Spleen (tissue), 11 donors: Measurements from ENCODE around the gene CD58. TPM values are rescaled to one million over a fixed set of nuclear protein-coding genes. Genes with fewer than 3 reads are reported as not detected.

Experiments used
- DNase-seq: peaks from one replicate; pipeline ENCODE4 v3.0.0-alpha.2; 2020
- H3K27ac ChIP-seq, 8 donors: fragments of 200-600 bp; sonication (generic) in 7 of 8; 1 replicate in 4 of 8; 2 replicates in 4 of 8; pipeline versions ENCODE4 v1.5.0 to v1.8.0; 2016 to 2021; ENCODE audit warnings: inconsistent platforms in 4 of 8, mild to moderate bottlenecking in 4 of 8, moderate library complexity in 1 of 8
- H3K27me3 ChIP-seq, 7 donors: fragments of 200-600 bp; sonication (generic) in 6 of 7; replicated peaks in 1 of 7; 1 replicate in 4 of 7; 2 replicates in 3 of 7; pipeline versions ENCODE4 v1.5.0 to v1.8.0; 2016 to 2021; ENCODE audit warnings: inconsistent platforms in 3 of 7, mild to moderate bottlenecking in 1 of 7
- H3K36me3 ChIP-seq, 6 donors: fragments of 200-600 bp; sonication (generic) in 5 of 6; 1 replicate in 4 of 6; 2 replicates in 2 of 6; pipeline versions ENCODE4 v1.5.0 to v1.8.0; 2016 to 2021; ENCODE audit warnings: inconsistent platforms in 2 of 6
- H3K4me1 ChIP-seq, 6 donors: fragments of 200-600 bp; sonication (generic) in 5 of 6; 1 replicate in 3 of 6; 2 replicates in 3 of 6; pipeline versions ENCODE4 v1.5.0 to v1.8.0; 2016 to 2021; ENCODE audit warnings: inconsistent platforms in 3 of 6
- H3K4me3 ChIP-seq, 8 donors: fragments of 200-600 bp; sonication (generic) in 7 of 8; 1 replicate in 4 of 8; 2 replicates in 4 of 8; pipeline versions ENCODE4 v1.5.0 to v1.8.0; 2016 to 2021; ENCODE audit warnings: inconsistent platforms in 4 of 8, mild to moderate bottlenecking in 4 of 8, moderate library complexity in 2 of 8
- H3K9me3 ChIP-seq, 8 donors: fragments of 200-600 bp; sonication (generic) in 7 of 8; 1 replicate in 4 of 8; 2 replicates in 4 of 8; pipeline versions ENCODE4 v1.5.0 to v1.8.0; 2016 to 2021; ENCODE audit warnings: inconsistent platforms in 4 of 8
- CTCF ChIP-seq, 11 experiments: fragments of 200-600 bp in 7 of 11; fragments of 450-650 bp in 4 of 11; sonication (generic) in 4 of 11; IDR thresholded peaks in 8 of 11; conservative IDR thresholded peaks in 3 of 11; 1 replicate in 7 of 11; 2 replicates in 4 of 11; pipeline versions ENCODE4 v1.4.0 to v1.8.0; 2016 to 2021; ENCODE audit warnings: antibody characterized with exemption in 11 of 11, inconsistent platforms in 4 of 11, mild to moderate bottlenecking in 1 of 11
- POLR2A ChIP-seq, 3 donors: fragments of 450-650 bp; IDR thresholded peaks; one replicate each; pipeline ENCODE4 v1.5.1; 2017; ENCODE audit warnings: antibody characterized with exemption in 3 of 3, mild to moderate bottlenecking in 1 of 3
- POLR2AphosphoS5 ChIP-seq, 3 donors: sonication (generic); formaldehyde crosslinking; IDR thresholded peaks; one replicate each; pipeline ENCODE4 v1.5.1; 2017; ENCODE audit warnings: antibody characterized with exemption in 3 of 3
- WGBS, 5 donors: extraction: QIAGEN DNeasy Blood & Tissue Kit in 3 of 5; methylation state at CpG; one replicate each; pipeline versions ENCODE4 v1.1.5 to v1.1.7; 2013 to 2018; 5-methylcytosine and 5-hydroxymethylcytosine counted together
- intact Hi-C: fragments of 100-400 bp; cut with DNase I; formaldehyde crosslinking; loops from one replicate; pipeline ENCODE4 v1.15.0; 2023; ENCODE audit warnings: low total_unique reads
- polyA plus RNA-seq, 3 donors: library from polyadenylated mRNA; stranded (reverse); fragments of 200-250 nt; gene quantifications; one replicate each; pipeline ENCODE4 v1.2.1, GENCODE V29; 2013
- total RNA-seq, 7 donors: library from RNA; depleted of rRNA in 3 of 7; stranded (reverse); fragments of >200 nt in 3 of 7; fragmentation: NEBNext Ultra II Directional in 4 of 7; extraction: Animal tissue kit (Norgen Biotek cat#: 25700) in 4 of 7; gene quantifications; one replicate each; pipeline versions ENCODE4 v1.1.0 to v1.2.1, GENCODE V29; 2016 to 2021
- donor health status: healthy with polysubstance abuse.
- donor health status: DM: no; HTN: no; CAD: no; lungs with moderate emphysema.
- donor health status: DM: no; HTN: no; CAD: no.
- donor health status: Bipolar disorder and iron deficiency.
- donor health status: healthy.
- donor health status: DM: no; HTN: no; CAD: no.
- donor health status: DM: yes; HTN: yes; CAD: no.

The CD58 gene
- total and polyA plus RNA-seq, 10 donors, result 9.7 to 52.1 (median 30.0) TPM

GRCh38 chr1:116532671-116533428 is 38.0 kb downstream of the CD58 start:
- no peak for DNase-seq
- Histone ChIP-seq H3K9me3 (no peaks in the 10 kb centered on the region), H3K4me1 (peaks cover 0 to 22% (median 6%) of the 10 kb centered on the region in 6 donors), H3K36me3 (peaks cover 0 to 66% (median 30%) of the 10 kb centered on the region in 6 donors), H3K27me3 (no peaks in the 10 kb centered on the region), H3K4me3 (peak overlapping the region in 1 of 8 donors; percentile 47), H3K27ac (peak overlapping the region in 7 of 8 donors; percentile 26 to 78 (median 67))
- WGBS, 5 donors, result 86 to 91% (median 90%) methylated on average over 23 of the region's 23 CpGs
- intact Hi-C loops, result no loop called here
- TF ChIP-seq POLR2AphosphoS5 (IDR thresholded peaks at IDR 0.05), result peak in 2 of 3 donors; percentile 29 to 52
- TF ChIP-seq CTCF (IDR thresholded peaks at IDR 0.05 in 8 of 11, conservative IDR thresholded peaks at IDR 0.05 in 3 of 11), result no peak
- no peak for TF ChIP-seq POLR2A (IDR thresholded peaks at IDR 0.05)

GRCh38 chr1:116531917-116532316 is 38.9 kb downstream of the CD58 start:
- Histone ChIP-seq H3K9me3 (peaks cover 0 to 5% (median 0%) of the 10 kb centered on the region in 8 donors), H3K4me1 (peaks cover 0 to 15% (median 4%) of the 10 kb centered on the region in 6 donors), H3K36me3 (peaks cover 0 to 57% (median 29%) of the 10 kb centered on the region in 6 donors), H3K27ac (peak overlapping the region in 7 of 8 donors; percentile 26 to 78 (median 67)), H3K4me3 (peak overlapping the region in 2 of 8 donors; percentile 15 to 47), H3K27me3 (no peaks in the 10 kb centered on the region)
- DNase-seq, result no peak
- peak; percentile 68 to 85 (median 69) for TF ChIP-seq POLR2AphosphoS5 (IDR thresholded peaks at IDR 0.05)
- TF ChIP-seq CTCF (IDR thresholded peaks at IDR 0.05 in 8 of 11, conservative IDR thresholded peaks at IDR 0.05 in 3 of 11), result peak in 2 of 11 experiments; percentile 26
- TF ChIP-seq POLR2A (IDR thresholded peaks at IDR 0.05), result no peak
- 72 to 88% (median 77%) methylated on average over 11 to 13 of the region's 13 CpGs for WGBS, 5 donors
- intact Hi-C loops, result no loop called here

GRCh38 chr1:116529681-116530080 is 41.1 kb downstream of the CD58 start:
- no peak for TF ChIP-seq POLR2A (IDR thresholded peaks at IDR 0.05)
- TF ChIP-seq POLR2AphosphoS5 (IDR thresholded peaks at IDR 0.05), result no peak
- WGBS, 5 donors, result 91 to 99% (median 94%) methylated on average over 3 of the region's 3 CpGs
- Histone ChIP-seq H3K27me3 (no peaks in the 10 kb centered on the region), H3K4me1 (peaks cover 0 to 15% (median 4%) of the 10 kb centered on the region in 6 donors), H3K9me3 (peaks cover 0 to 6% (median 0%) of the 10 kb centered on the region in 8 donors), H3K27ac (no peak overlapping the region), H3K4me3 (no peak overlapping the region), H3K36me3 (peaks cover 0 to 36% (median 17%) of the 10 kb centered on the region in 6 donors)
- DNase-seq, result no peak
- intact Hi-C loops, result no loop called here

GRCh38 chr1:116529199-116529631 is 41.6 kb downstream of the CD58 start:
- WGBS, 5 donors, result 95 to 98% (median 97%) methylated on average over 3 of the region's 3 CpGs
- intact Hi-C loops, result no loop called here
- H3K36me3 ChIP-seq, result peaks cover 0 to 31% (median 13%) of the 10 kb centered on the region in 6 donors

More at GRCh38 chr1:116529199-116529631, 41.6 kb downstream of the CD58 start:
- H3K4me3 ChIP-seq, result no peak overlapping the region
- DNase-seq, result no peak
- peaks cover 0 to 15% (median 4%) of the 10 kb centered on the region in 6 donors for H3K4me1 ChIP-seq
- H3K27me3 ChIP-seq, result no peaks in the 10 kb centered on the region
- H3K27ac ChIP-seq, result no peak overlapping the region
- peaks cover 0 to 6% (median 0%) of the 10 kb centered on the region in 8 donors for H3K9me3 ChIP-seq
- TF ChIP-seq POLR2A (IDR thresholded peaks at IDR 0.05) (no peak), CTCF (IDR thresholded peaks at IDR 0.05 in 8 of 11, conservative IDR thresholded peaks at IDR 0.05 in 3 of 11) (no peak), POLR2AphosphoS5 (IDR thresholded peaks at IDR 0.05) (no peak)
